SK-N-DZ (cell line): ENCODE measurements around the gene AHNAK2.

Source experiments
- DNase-seq: peaks from one replicate; pipeline ENCODE4 v3.0.0-alpha.2; 2015; ENCODE audit warnings: low spot score

AHNAK2 gene

DNA sequence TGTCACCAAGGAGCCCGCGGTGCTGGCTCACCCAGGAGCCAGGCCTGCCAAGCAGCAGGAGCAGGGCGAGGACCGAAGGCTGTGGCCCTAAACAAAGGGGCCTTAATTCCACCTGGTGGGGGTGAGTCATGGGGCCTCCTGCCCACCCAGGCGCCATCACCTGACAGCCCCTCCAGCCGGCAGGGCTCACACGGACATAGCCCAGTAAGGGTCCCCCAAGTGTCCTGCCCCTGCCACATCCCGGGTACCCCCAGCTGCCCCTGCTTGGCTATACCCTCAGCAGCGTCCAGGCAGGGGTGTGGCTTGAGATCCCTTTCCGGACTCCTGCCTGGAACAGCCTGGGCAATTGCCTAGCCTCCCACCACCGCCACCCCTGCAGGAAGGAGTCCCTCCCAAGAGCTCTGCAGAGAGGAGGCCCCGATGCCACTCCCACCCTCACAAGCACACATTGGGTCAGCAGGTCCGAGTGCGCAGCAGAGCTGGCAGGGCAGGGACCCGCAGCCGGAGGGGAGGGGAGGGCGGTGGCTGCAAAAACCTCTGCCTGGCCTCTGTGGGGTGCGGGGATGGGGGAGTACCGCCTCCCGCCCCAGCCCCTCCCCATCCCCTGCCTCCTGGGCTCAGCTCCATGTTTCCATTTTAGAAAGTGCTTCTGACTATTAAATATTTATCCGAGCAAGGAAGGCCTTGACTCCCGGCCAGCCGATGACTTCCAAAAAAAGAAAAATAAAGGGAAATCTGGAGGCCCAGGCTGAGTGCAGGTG lies 4.6 kb downstream of the AHNAK2 start:
- DNase-seq, result no peak

DNA sequence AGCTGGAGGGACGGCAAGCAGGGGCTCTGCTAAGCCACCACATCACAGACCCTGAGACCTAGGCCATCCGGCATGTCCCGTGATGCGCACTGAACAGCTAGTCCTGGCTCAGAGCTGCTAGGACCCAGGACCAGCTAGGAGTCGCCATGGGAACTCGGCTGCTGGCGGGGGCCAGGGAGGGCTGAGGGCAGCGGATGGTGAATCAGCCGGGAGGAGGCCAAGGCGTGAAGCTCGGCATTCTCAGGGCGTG lies 5.1 kb downstream of the AHNAK2 start:
- DNase-seq, result no peak

DNA sequence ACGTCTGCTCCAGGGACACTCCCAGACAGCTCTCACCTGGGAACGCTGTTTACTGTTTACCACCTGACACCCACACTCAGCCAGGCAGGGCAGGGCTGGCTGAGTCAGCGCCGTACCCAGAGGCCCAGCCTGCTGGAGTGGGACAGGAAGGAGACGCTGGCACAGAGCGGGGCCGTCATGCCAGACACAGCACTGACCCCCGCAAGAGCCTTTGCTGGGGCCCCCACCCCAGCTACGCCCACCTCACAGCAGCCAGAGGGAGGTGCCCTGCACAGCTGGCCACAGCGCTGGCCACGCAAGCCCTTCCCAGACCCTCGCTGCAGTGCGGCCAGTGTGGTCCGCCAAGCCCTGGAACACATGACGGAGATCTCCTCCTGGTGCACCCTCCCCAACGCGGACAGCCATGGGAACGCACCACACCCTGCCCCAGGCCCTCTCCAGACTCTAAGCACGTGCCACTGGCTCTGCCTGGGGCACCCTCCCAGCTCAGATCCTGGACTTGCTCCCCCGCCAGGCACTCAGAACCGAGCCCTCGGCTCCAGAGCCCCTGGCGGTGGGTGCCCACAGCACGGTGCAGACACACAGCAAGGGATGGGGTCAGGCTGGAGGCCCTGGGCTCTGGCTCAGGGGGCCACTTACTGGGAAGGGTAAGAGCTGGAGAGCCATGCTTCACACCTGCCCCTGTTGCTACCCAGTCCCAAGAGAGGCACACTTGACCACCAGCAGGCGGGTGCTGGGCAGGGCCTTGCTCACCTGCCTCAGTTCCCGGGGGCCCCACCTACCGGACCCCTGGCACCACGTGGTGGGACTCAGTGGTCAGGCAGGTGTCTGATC lies 5.7 kb downstream of the AHNAK2 start:
- DNase-seq, result no peak

DNA sequence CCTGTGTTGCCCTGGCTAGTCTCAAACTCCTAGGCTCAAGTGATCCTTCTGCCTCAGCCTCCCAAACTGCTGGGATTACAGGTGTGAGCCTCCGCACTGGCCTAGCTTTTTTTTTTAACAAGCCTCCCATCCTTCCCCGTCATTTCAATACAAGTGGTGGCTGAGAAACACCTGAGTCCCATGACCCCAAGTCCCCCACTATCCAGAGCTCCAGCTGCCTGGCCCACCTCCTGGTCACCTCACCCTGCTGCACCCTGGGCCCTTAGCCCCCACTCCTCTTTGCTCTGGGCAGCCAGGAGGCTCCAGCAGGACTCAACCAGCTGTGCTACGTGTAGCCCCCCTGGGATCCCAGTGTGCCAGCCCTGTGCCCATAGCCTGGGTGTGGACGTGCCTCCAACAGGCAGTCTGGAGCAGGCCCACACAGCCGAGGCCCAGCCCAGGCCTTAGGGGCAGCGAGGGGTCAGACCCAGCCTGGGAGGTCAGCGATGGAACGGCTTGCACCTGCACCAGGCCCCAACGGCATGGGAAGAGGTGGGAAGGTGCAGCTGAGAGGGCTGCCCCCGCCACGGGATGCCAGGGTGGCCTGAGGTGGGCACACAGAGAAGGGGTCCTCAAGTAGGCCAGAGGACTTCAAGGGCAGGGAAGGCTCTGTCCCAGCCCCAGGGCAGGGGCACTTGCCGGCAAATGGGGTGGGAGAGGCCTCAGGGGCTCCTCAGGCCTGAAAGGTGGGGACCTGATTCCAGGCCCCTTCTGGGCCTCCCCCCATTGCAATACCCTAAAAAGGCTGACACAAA lies 6.5 kb downstream of the AHNAK2 start:
- no peak for DNase-seq

DNA sequence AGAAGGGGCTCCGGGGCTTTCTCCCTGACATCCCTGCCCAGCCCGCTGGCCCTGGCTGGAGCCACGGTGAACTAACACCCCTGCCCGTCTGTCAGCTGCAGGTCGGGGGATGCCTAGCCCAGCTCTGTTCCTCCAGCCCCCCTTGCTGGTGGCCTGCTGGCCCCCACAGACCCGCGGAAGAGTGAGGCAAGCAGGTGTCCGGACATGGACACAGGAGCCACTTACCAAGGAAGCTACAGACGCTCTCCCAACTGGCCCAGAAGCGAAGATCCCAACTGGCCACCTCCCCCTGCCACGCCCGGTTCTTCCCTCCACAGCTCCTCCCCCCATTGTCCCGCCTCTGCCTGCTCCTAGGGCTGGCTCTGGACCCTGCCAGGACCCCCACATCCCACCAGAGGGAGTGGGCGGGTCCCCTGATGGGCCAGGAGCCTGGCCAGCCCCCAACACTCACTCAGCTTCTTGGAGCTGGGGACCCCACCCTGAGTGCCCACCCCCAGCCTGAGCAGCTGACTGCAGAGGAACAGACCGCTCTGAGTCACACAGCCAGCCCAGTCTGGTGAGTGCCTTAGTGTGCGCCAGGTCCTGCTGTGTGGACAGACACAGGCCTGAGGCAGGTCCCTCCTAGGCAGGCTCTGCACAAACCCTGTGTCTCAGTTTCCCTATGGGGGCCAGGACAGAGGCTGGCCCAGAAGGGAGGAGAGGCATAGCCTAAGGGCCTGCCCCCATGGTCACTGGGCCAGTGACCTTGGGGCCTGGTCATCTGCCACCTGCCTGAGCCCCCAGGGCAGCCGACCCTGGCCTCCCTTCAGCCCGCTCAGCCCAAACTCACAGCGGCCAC lies 7.7 kb downstream of the AHNAK2 start:
- no peak for DNase-seq

DNA sequence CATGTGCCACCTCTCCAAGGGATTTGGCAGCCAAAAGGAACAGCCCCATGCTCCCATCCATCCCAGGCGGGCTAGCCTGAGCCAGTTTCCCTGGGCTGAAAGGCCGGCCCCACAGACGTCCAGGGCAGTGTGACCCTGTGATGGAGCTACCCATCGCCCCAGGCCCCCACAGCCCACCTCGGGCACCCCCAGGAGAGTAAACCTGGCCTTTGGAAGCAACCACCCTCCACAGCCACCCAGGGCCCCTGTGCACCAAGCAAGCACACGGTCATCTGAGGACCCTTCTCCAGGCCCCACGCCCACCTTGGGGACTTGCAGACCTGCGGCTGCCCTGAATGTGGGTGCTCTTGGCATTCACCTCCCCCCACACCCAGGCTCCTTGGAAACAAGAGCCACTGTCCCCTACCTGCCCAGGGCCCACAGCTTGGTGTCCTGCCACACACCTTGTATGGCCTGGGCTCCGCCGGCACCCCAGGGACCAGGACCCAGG lies 8.4 kb downstream of the AHNAK2 start:
- DNase-seq, result no peak

DNA sequence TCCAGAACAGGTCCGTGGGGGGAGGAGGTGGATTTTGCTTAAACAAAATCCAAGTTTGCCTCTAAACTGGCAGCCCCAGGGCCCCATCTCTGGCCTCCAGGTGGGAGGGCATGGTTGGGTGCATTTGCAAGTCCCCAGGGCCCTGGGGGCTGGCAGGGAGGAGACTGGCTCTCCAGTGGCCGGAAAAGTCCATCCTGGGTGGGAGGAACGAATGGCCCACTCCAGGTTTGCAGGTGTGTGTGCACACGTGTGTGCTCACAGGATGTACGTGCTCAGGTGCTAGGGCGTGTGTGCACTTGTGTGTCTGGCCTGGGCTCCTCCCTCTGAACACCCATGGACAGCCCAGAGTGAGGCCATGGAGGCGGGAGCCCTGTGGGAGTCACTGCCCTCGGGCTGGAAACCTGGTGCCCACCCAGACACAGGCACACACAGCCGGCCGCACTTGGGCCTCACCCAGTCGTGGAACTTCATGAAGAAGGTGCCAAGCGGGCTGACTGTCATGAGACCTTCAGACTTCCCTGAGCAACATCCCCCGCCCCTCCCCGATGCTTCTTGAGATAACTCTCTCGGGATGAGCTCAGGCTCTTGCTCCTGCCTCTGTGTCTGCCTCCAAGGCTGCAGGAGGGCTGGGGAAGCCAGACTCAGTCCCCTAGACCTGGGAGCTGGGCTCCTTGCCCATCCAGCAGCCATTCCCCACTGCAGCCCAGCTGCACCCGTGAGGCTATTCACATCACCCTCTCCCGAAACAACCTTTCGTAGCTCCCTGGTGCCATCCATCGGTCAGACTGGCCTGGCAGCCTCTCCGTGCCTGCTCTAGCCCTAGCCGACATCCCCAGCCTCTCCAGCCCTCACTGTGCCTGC lies 9.4 kb downstream of the AHNAK2 start:
- no peak for DNase-seq

DNA sequence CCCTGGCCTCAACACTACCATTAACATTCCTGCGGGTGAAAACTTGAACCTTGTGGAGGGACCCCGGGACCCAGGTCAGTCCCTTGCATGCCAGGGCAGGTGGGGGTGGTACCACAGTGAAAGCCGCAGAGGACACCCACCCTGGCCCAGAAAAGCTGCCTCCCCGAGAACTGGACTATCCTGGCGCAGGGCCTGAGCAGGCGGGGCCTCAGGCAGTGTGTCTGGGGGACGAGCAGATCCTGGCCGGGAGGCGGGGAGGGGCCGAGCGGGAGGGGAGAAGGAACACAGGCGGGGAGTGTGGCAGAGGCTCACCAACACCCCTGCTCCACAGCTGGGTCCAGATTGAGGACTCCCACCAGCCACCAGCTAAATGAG lies 10.0 kb downstream of the AHNAK2 start:
- DNase-seq, result no peak

DNA sequence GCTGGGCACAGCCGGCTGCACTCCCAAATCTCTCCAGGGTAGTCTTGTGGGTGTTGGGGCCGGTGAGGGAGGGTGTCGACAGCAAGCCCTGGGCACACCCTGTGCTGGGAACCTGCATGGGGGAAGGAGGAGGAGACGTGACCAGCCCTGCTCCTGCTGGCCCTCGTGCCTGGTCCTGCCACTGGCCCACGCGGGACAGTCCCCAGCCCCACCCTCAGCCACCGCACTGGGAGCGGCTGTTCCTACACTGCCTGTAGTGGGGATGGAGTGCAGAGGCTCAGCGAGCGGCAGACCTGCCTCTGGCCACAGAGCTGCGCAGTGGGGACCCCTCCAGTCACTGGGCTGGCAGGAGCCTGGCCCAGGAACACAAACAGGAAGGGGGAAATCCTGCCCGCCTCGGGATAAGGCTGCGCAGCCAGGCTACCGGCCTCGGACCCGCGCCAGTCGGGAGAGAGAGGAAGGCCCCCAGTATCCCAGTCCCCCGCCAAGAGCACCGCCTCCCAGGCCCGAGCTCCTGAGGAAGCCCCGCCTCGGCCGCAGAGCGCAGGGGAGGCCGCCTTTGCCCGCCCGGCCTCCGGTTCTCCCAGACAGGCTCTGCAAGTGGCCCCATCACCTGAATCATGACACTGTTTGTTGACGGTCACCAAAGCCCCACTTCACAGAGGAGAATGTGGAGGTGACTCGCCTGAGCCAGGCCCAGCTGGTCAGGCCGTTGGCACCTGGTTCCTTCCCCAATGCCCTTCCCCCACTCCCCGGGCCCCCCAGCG lies 10.6 kb downstream of the AHNAK2 start:
- DNase-seq, result no peak

DNA sequence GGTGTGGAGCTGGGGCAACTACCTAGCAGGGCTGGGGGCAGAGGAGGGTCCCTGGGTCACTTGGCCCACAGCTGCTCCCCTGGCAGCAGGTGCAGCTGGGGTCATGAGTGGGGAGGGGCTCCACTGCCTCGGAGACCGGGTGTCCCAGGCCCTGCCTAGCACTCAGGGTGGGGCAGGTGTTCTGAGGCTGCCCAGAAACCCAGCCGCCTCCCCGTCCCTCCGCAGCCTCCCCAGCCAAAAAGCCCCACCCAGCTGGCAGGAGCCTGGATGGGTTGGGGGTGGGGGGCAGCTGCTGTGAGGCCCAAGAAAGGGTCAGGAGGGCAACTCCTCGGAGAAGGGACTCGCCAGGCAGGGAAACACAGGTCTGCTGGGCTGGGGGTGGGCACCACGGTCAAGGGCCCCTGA lies 11.2 kb downstream of the AHNAK2 start:
- no peak for DNase-seq

DNA sequence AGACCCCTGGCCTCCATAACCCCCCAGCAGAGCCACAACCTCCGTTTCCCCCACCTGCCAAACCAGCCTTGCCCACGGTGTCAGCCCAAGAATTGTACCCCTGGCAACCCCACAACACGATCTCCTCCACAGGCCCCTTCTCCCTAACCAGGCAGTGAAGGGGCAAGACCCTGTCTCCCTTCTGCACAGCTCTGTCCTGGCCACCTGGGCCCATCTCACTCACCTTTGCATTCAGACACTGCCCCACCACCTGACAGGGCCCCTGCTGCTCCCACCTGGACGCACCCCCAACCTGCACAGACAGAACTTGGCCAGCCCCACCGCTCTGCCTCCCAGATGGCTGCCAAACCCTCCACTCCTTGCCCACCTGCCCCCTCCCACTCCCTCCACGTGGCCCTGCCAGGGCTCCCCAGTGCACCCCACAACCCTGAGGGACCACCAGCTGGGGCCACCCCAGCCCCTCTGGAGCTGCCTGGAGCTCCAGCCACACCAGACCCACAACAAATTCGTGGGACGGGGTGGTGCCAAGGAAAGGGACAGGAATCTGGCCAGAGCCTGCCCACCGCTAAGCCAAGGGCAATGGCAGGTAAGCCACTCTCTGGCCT lies 11.8 kb downstream of the AHNAK2 start:
- no peak for DNase-seq

DNA sequence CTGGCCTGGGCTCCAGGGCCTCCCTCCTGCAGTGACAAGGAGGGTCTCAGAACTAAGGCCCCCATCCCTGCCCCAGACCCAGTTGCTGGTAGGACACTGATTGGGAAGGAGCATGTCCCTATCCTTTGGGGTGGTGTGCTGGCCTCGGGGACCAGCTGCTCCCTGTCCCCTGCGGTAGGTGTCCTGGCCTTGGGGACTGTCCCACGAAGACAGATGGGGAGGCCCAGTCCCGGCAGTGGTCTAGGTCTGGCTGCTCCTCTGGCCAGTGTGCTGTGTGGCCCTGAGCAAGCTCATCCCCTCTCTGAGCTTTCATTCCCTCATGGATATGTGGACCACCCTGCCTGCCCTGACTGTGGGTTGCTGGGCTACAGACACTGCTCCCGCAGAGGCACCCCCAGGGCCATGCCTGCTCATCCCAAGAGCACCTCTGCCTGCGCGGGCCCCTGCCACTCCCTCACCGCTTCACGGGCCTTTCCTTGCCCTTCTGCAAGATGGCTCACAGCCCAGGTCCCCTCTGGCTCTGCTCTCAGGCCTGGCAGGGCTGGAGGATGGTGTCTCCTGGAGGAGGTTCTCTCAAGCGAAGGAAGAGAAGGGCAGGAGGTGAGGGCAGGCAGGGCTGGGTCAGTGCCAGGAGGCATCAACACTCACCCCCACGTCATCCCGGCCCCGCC lies 12.5 kb downstream of the AHNAK2 start:
- no peak for DNase-seq

DNA sequence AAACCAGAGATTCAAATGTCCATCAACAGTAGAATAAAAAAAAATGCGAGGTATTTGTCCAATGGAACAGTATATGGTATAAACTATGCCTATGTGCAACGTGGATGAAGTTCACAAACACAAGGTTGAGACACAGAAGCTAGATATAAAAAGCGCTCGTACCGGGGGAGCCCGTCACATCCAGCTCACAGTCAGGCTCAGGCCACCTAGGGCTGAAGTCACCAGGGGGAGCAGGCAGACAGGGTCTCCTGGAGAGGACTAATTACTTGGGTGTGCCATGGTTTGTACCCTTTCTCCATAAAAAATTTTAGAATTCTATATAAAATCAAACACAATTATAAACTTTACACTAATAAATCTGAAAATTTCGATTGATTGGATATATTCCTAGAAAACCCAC lies 13.6 kb downstream of the AHNAK2 start:
- no peak for DNase-seq

DNA sequence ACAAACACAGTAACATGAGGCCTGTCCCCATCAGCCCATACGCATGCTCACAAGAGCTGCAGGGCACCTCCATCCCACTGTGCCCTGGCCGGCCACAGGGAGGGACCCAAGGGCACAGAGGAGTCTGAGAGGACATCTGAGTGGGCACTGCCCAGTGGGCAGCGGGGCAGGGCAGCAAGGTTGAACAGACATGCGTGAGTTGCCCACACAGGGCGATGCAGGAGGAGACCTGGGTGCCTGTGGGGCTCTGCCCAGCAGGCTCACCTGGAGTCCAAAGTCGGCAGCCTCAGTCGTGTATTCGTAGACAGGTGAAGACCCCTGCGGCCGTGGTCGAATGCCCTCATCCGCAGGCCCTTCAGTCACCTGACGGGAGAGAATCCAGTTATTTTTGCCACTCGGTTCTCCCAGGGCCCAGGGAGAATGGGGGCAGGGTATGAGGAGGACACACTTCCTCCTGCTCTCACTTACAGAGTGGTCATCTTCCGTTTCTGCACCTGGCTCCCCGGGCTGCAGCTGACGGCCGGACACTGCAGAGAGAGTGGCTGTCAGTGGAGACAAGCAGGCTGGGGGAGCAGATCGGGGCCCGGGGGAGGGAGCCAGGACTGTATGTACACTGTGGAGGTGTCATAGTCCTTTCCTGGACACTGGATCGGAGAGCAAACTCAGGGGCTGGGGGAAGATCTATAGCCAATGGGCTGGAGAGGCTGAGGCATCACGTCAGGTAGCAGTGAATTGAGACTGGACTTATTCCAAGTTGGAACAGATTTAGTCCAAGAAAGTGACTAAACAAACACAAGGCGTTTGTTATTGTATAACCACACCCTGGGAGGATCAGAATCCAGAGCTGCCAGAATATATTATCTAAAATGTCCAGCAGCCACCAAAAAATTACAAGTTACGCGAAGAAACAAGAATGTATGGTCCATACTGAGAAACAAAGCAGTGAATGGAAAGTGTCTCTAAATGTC lies 20.7 kb downstream of the AHNAK2 start:
- DNase-seq, result no peak

DNA sequence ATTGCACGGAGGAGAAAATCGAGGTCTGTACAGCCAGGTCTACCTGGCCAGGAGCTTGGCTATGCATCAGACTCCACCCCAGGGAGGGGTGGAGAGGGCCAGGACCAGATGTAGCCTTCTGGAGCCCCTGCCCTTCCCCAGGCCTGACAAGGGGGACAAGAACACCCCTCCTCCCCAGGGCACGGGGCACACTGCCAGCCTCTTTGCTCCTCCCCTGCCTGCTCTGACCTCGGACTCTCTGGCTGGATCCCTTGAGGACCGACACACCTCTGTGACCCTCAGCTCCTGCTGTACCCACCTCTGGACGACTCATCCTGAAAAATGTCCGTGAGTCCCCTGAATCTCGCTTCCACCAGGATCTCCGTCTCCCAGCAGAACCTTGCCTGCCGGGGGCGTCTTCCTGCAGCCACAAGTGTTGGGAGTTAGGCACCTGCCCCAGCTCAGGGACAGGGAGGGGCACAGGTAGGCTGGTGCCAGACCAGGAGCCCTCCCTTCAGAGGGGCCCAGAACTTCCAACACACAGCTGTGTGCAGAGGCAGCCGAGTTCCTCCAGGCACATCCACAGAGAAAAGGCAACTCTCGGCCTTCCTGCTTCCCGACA lies 21.8 kb downstream of the AHNAK2 start:
- DNase-seq, result no peak

DNA sequence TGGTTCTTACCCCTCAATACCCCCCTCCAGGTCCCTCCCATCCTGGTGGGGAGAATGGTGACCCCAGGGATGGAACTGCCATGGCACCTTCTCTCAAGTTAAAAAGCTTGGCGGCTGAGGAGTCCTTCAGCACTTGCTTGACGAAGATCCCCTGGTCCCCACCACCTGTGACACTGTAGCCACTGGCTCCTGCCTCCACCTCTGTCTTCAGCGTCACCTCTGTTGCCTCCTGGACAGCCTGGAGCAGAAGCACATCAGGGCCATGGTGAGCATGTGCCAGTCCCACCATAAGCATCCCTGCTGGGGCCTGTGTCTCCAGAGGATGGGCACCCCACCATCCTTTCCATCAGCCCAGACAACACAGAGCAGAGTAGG lies 22.8 kb downstream of the AHNAK2 start:
- no peak for DNase-seq

DNA sequence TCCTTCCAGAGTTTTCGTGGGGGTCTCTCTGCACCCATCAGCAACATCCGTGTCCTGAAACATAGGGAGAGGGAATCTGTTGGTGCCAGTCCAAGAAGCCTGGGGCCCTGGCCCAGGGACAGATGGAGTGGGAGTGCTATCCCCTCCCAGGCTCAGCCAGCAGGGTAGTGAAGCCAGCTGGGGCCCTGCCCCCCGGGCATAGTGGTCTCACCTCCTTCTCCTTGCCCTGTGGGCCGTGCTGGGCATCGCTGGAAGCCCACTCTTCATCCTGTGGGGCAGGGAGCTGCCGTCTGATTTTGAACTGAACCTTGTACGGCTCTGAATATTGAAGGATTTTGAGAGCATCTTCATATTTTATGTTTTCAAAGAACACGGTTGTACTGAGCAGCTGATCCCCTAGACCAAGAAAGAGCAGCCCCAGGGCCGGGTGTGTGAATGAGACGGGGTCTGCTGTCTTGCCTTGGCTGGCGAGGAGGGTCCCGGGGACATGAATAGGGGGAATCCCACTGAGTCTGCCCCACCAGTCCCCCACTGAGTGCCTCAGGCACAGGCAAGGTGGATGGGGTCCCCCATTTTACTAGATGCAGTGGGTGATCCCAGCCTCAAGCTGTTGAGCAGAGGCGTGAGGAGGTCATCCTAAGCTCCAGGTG lies 23.3 kb downstream of the AHNAK2 start:
- no peak for DNase-seq
